ENCODE data around the gene SELENOP. TPM values are rescaled to one million over a fixed set of nuclear protein-coding genes. Genes with fewer than 3 reads are reported as not detected.

The SELENOP gene
- total RNA-seq, 1 donor, result 31.1 TPM

GRCh38 chr5:42812620-42813019, 928 bp upstream of the SELENOP start:
- DNase-seq (ENCODE audit: low read depth), result no peak
- TF ChIP-seq CTCF (IDR thresholded peaks at IDR 0.05; ENCODE audit: insufficient read depth, low read depth, low read length), result no peak
- no peak overlapping the region for H3K4me3 ChIP-seq (ENCODE audit: low read depth, low read length)

DNA sequence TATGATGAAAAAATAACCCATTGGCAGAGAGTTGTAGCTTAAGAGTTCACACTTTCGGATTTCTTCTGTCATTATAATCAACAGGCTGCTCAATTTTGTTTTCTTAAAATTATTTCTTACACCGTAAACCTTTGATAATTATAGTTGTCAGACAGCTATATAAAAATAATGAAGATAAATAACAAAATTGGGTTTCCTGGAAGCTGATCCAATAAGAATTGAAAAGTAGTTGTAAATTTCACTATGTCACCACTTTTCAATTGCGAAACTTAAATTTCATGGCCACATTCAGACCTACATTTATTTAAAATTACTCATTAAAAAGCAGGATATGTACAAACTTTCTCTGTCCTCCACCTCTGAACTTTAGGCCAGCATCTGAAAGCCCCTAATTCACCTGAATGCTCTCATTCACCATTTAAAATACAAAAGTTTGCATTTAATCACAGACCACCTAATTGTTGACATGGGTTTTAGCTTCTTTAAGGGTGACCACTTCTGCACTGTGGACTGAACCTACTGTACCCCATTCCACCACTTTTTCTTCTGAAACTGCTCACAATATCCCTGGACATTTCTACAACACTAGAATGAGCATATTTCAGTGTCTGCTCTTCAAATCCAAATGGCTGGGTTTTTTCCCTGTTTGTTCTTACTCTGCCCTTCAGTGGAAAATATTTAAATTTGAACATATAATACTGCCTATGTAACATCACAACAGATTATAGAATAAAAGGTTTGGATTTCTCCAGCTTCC, 680 bp downstream of the SELENOP start:
- no peak for DNase-seq (ENCODE audit: low read depth)
- TF ChIP-seq CTCF (IDR thresholded peaks at IDR 0.05; ENCODE audit: insufficient read depth, low read depth, low read length), result no peak
- peak overlapping the region; percentile 46 for H3K4me3 ChIP-seq (ENCODE audit: low read depth, low read length)

DNA sequence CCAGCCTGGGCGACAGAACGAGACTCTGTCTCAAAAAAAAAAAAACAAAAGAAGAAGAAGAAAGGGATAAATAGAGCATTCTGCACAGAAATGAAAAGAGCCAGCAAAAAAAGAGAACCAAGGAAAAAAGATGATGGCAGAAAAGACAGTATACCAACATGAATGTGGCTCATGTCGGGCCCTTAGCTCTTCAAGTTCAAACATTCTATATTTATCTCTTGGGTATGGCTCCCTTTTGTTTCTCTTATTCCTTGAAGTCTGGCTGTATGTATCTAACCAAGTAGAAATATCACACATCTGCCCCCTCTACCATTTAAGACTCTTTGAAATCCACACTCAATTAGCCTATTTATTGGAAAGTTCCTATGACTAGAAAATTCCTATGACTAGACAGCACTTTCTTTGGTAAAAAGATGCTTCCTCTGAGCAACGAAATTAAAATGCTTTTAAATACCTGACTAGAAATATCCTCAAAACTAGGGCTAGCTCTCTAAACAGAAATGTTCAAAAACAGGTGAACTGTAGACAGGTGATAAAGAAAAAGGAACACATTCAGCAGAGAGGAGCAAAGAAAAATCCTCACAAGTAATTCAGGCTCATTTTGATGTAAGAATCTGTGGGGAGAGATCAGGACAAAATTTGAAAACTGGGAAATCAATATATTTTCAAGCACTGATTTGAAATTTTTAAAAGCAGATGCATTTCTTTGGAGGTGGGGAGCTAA, 2.6 kb downstream of the SELENOP start:
- H3K4me3 ChIP-seq (ENCODE audit: low read depth, low read length), result no peak overlapping the region
- no peak for DNase-seq (ENCODE audit: low read depth)

GRCh38 chr5:42807722-42808447, 3.8 kb downstream of the SELENOP start:
- no peak for DNase-seq (ENCODE audit: low read depth)
- no peak for TF ChIP-seq CTCF (IDR thresholded peaks at IDR 0.05; ENCODE audit: insufficient read depth, low read depth, low read length)

More for the DNA sequence above, 2.6 kb downstream of the SELENOP start:
- TF ChIP-seq CTCF (IDR thresholded peaks at IDR 0.05; ENCODE audit: insufficient read depth, low read depth, low read length), result no peak

DNA sequence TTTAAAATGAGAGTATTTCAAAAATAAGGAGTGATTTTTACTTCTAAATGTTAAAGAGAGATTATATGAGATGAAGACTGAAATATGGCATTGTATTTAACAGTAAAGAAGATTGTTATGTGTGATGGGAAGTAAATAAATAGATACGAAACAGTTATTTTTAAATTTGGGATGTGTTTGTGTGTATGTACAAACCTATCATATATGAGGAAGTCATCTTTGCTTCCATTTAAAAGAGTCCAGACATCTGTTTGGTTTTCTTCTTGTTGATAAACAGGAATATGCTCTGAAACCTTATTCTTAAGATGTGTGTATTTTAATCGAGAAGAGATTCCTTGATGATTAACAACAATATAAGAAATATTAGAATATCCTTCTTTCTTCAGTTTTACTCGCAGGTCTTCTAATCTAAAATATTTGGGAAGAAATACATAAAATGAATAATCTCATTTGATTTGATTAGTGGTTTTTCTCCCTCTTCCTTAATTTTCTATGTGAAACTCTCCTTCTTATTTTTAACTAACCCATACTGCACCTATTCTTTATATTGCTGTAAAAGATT, 4.9 kb downstream of the SELENOP start:
- H3K4me3 ChIP-seq (ENCODE audit: low read depth, low read length), result no peak overlapping the region
- DNase-seq (ENCODE audit: low read depth), result no peak
- no peak for TF ChIP-seq CTCF (IDR thresholded peaks at IDR 0.05; ENCODE audit: insufficient read depth, low read depth, low read length)

More at GRCh38 chr5:42807722-42808447, 3.8 kb downstream of the SELENOP start:
- no peak overlapping the region for H3K4me3 ChIP-seq (ENCODE audit: low read depth, low read length)

DNA sequence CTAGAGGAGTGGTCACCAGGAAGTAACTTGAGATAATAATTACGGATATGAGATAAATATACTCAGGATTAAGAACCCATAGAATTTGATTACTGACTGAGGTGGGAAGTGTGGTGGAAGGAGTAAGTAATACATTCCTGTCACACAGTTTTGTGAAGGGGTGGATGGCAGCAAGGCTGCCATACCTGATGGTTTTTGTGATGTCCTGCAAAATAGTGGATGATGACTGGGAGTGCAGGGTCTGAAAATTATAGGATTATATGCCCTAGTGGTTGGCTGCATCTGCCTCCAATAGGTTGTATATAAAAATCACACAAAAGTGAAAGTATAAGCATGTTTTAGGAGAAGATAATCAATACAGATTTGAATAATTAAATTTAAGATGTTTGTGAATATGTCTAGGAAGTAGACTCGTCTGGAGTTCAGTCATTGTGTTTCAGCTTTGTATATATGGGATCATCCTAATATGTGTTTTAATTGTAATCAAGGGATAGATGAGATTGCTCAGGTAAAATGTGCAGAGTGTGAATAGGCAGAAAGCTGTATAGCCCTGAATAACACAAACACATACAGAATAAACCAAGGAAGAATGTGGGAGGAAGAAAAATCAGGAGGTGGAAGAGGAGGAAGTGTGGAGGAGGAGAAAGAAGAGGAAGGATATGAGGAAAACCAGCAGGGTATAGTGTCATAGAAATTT, 5.5 kb downstream of the SELENOP start:
- no peak for TF ChIP-seq CTCF (IDR thresholded peaks at IDR 0.05; ENCODE audit: insufficient read depth, low read depth, low read length)
- DNase-seq (ENCODE audit: low read depth), result no peak
- H3K4me3 ChIP-seq (ENCODE audit: low read depth, low read length), result no peak overlapping the region
